ENCODE data around the gene MATCAP1. TPM values are rescaled to one million over a fixed set of nuclear protein-coding genes. Genes with fewer than 3 reads are reported as not detected.

The MATCAP1 gene
- total and polyA plus RNA-seq, 2 of the 13 experiments (the other 11 are each of a cell fraction or from before 2014, with no cell fraction given), result 11.2 to 24.5 TPM

- TF ChIP-seq HMGXB3 (CRISPR knock-in tag; IDR thresholded peaks at IDR 0.05; ENCODE audit: borderline replicate concordance) (peak; percentile 95), NKX3-1 (CRISPR knock-in tag; IDR thresholded peaks at IDR 0.05) (peak; percentile 54; the same call in 1 of the 2 replicates), PBX2 (CRISPR knock-in tag; IDR thresholded peaks at IDR 0.05) (no peak; the same call in 1 of the 2 replicates), ZFP91 (CRISPR knock-in tag; IDR thresholded peaks at IDR 0.05; ENCODE audit: borderline replicate concordance) (peak; percentile 94; the same call in 1 of the 2 replicates), KMT2B (CRISPR knock-in tag; IDR thresholded peaks at IDR 0.05) (peak; percentile 96), FOXM1 (CRISPR knock-in tag; IDR thresholded peaks at IDR 0.05) (no peak), ZNF281 (CRISPR knock-in tag; IDR thresholded peaks at IDR 0.05; ENCODE audit: borderline replicate concordance) (peak; percentile 87; the same call in 1 of the 2 replicates), PRDM10 (CRISPR knock-in tag; IDR thresholded peaks at IDR 0.05; ENCODE audit: low read depth) (no peak), ELF1 (CRISPR knock-in tag; IDR thresholded peaks at IDR 0.05) (peak; percentile 100), SRY (CRISPR knock-in tag; IDR thresholded peaks at IDR 0.05) (0 out of 2 replicates have a peak, but pooled peaks have one; percentile 73), ZNF704 (CRISPR knock-in tag; IDR thresholded peaks at IDR 0.05; ENCODE audit: borderline replicate concordance) (peak; percentile 57; the same call in 1 of the 2 replicates), ZNF274 (CRISPR knock-in tag; IDR thresholded peaks at IDR 0.05) (peak; percentile 65)
Measured at GRCh38 chr16:67226804-67227566, 43.2 kb upstream of the MATCAP1 start, which contains the start of gene TMEM208 (continued).

Measured in HepG2 (cell line).